SU-DHL-6 (cell line): ENCODE measurements around the gene LHX6.

Source experiments
- CTCF ChIP-seq: fragments of 200-600 bp; sonication (generic); IDR thresholded peaks from one replicate; pipeline ENCODE4 v1.5.1; 2017; ENCODE audit warnings: antibody characterized with exemption, mild to moderate bottlenecking, low read length, moderate library complexity; ENCODE audit not compliant: insufficient read depth, poor library complexity, severe bottlenecking
- EZH2phosphoT487 ChIP-seq: fragments of 200-600 bp; sonication (generic), shearing (Covaris generic); conservative IDR thresholded peaks from 2 replicates; pipeline ENCODE4 v1.6.1; 2018; ENCODE audit warnings: mild to moderate bottlenecking, antibody characterized with exemption, low read length, moderate library complexity, mixed read lengths

GRCh38 chr9:122258886-122259415 is 30.2 kb upstream of the LHX6 start:
- no peak for TF ChIP-seq CTCF
- TF ChIP-seq EZH2phosphoT487, result no peak
